ENCODE results near the gene FSCB.
"Not testable (repeated sequence)": the region's sequence is repeated elsewhere in the genome, so short reads cannot be mapped to it uniquely, and the experiment has no call there.

Gene FSCB

GRCh38 chr14:44507183-44507582 is at the start of gene FSCB:
TSS of gene FSCB (minus strand) at chr14:44507283. CDS start at chr14:44506987, 296 bp downstream.
- TF ChIP-seq CTCF (conservative IDR thresholded peaks at IDR 0.05; ENCODE audit: low read depth, low read length) = no peak
- DNase-seq (ENCODE audit: low read depth) = no peak
- H3K4me3 ChIP-seq (ENCODE audit: low read depth, low read length) = no peak within 1 kb of the TSS

- no peak for TF ChIP-seq CTCF (conservative IDR thresholded peaks at IDR 0.05; ENCODE audit: low read depth, low read length)
- no peak overlapping the region for H3K4me3 ChIP-seq (ENCODE audit: low read depth, low read length)
- DNase-seq (ENCODE audit: low read depth) = no peak
Measured at GRCh38 chr14:44531658-44532057, 24.6 kb upstream of the FSCB start.

GRCh38 chr14:44530475-44530874 is 23.4 kb upstream of the FSCB start:
- no peak for TF ChIP-seq CTCF (conservative IDR thresholded peaks at IDR 0.05; ENCODE audit: low read depth, low read length)
- H3K4me3 ChIP-seq (ENCODE audit: low read depth, low read length) = no peak overlapping the region
- DNase-seq (ENCODE audit: low read depth) = no peak

- TF ChIP-seq CTCF (conservative IDR thresholded peaks at IDR 0.05; ENCODE audit: low read depth, low read length) = no peak
- no peak overlapping the region for H3K4me3 ChIP-seq (ENCODE audit: low read depth, low read length)
- DNase-seq (ENCODE audit: low read depth) = no peak
Measured at GRCh38 chr14:44529026-44529425, 21.9 kb upstream of the FSCB start.

- TF ChIP-seq CTCF (conservative IDR thresholded peaks at IDR 0.05; ENCODE audit: low read depth, low read length) = no peak
- H3K4me3 ChIP-seq (ENCODE audit: low read depth, low read length) = no peak overlapping the region
- DNase-seq (ENCODE audit: low read depth) = no peak
Measured at GRCh38 chr14:44528180-44528579, 21.1 kb upstream of the FSCB start.

GRCh38 chr14:44525237-44525636 is 18.2 kb upstream of the FSCB start:
- no peak for DNase-seq (ENCODE audit: low read depth)
- no peak for TF ChIP-seq CTCF (conservative IDR thresholded peaks at IDR 0.05; ENCODE audit: low read depth, low read length)
- no peak overlapping the region for H3K4me3 ChIP-seq (ENCODE audit: low read depth, low read length)

GRCh38 chr14:44515668-44516067 is 8.6 kb upstream of the FSCB start:
- H3K4me3 ChIP-seq (ENCODE audit: low read depth, low read length); DNase-seq (ENCODE audit: low read depth): not testable (repeated sequence)

- no peak overlapping the region for H3K4me3 ChIP-seq (ENCODE audit: low read depth, low read length)
- DNase-seq (ENCODE audit: low read depth) = no peak
- no peak for TF ChIP-seq CTCF (conservative IDR thresholded peaks at IDR 0.05; ENCODE audit: low read depth, low read length)
Measured at GRCh38 chr14:44508834-44509233, 1.8 kb upstream of the FSCB start.

All from choroid plexus epithelial cell (primary cell).